Mesendoderm (in vitro differentiated cells): Measurements from ENCODE around the gene GJB6.

Experiments used
- DNase-seq: peaks from one replicate; pipeline ENCODE4 v3.0.0; 2013
- H2AK5ac ChIP-seq: 2 replicates; pipeline ENCODE4 v1.6.1; 2013; ENCODE audit warnings: low read length, inconsistent platforms
- H2BK120ac ChIP-seq: 2 replicates; pipeline ENCODE4 v1.6.1; 2013; ENCODE audit warnings: low read depth, mild to moderate bottlenecking, low read length, moderate library complexity, mixed read lengths
- H2BK15ac ChIP-seq: replicated peaks from 2 replicates; pipeline ENCODE4 v1.6.1; 2013; ENCODE audit warnings: low read depth, mild to moderate bottlenecking, moderate library complexity
- H2BK5ac ChIP-seq: 2 replicates; pipeline ENCODE4 v1.6.1; 2013; ENCODE audit warnings: low read length, inconsistent platforms
- H3K18ac ChIP-seq: 2 replicates; pipeline ENCODE4 v1.6.1; 2013; ENCODE audit warnings: mild to moderate bottlenecking, low read length, mixed read lengths
- H3K23ac ChIP-seq: one replicate; pipeline ENCODE4 v1.6.1; 2013; ENCODE audit warnings: low read length
- H3K27ac ChIP-seq: 2 replicates; pipeline ENCODE4 v1.5.1; 2013; ENCODE audit warnings: low read depth, mild to moderate bottlenecking, inconsistent platforms, low read length, moderate library complexity
- H3K27me3 ChIP-seq: 2 replicates; pipeline ENCODE4 v1.6.1; 2013; ENCODE audit warnings: low read length, control low read depth, mild to moderate bottlenecking, inconsistent platforms; ENCODE audit not compliant: insufficient read depth, poor library complexity
- H3K36me3 ChIP-seq: 2 replicates; pipeline ENCODE4 v1.6.1; 2013; ENCODE audit warnings: low read length, inconsistent platforms; ENCODE audit not compliant: control insufficient read depth, insufficient read depth
- H3K4ac ChIP-seq: one replicate; pipeline ENCODE4 v1.6.1; 2013; ENCODE audit warnings: low read depth, mild to moderate bottlenecking, low read length, moderate library complexity
- H3K4me1 ChIP-seq: 2 replicates; pipeline ENCODE4 v1.6.1; 2013; ENCODE audit warnings: low read depth, low read length, inconsistent platforms; ENCODE audit not compliant: control insufficient read depth
- H3K4me2 ChIP-seq: 2 replicates; pipeline ENCODE4 v1.6.1; 2013; ENCODE audit warnings: low read length
- H3K4me3 ChIP-seq: 2 replicates; pipeline ENCODE4 v1.5.1; 2013; ENCODE audit warnings: mild to moderate bottlenecking, low read length
- H3K56ac ChIP-seq: one replicate; pipeline ENCODE4 v1.6.1; 2013; ENCODE audit warnings: low read length
- H3K79me1 ChIP-seq: 2 replicates; pipeline ENCODE4 v1.6.1; 2013; ENCODE audit warnings: low read length, inconsistent platforms
- H3K79me2 ChIP-seq: 2 replicates; pipeline ENCODE4 v1.6.1; 2013; ENCODE audit warnings: mild to moderate bottlenecking, low read length; ENCODE audit not compliant: control insufficient read depth, insufficient read depth
- H3K9ac ChIP-seq: 2 replicates; pipeline ENCODE4 v1.6.1; 2013; ENCODE audit warnings: low read length, inconsistent platforms
- H4K5ac ChIP-seq: one replicate; pipeline ENCODE4 v1.6.1; 2013; ENCODE audit warnings: low read length
- H4K8ac ChIP-seq: one replicate; pipeline ENCODE4 v1.6.1; 2013; ENCODE audit warnings: low read depth, mild to moderate bottlenecking, control low read depth, low read length, moderate library complexity
- WGBS: extraction: QIAGEN DNeasy Blood & Tissue Kit; methylation state at CpG from one replicate; pipeline ENCODE4 v1.1.7; 2013; ENCODE audit warnings: low lambda C conversion rate, missing lambda C conversion rate; ENCODE audit not compliant: insufficient coverage; ENCODE audit errors: extremely low coverage; 5-methylcytosine and 5-hydroxymethylcytosine counted together

The GJB6 gene

DNA sequence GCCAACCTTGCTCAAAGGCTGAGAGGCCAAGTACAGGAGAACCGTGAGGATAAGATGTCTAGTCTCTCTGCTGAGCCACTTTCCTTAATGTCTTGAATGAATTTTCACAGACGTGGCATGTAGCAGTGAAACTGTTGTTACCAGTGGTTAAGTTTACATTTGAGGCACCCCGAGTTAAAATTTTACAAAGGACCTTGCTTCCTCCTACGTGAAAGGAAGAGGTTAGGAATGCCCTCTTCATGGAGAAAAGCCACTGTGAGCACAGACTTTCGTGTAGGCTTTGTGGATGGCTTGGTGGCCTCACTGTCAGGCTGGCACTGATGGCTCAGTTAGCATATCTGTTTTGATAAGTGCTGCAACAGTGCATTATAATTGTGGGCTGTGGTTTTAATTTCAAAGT, 42.0 kb downstream of the GJB6 start:
- Histone ChIP-seq H2BK5ac (no peak overlapping the region), H3K79me2 (no peaks in the 10 kb centered on the region), H3K36me3 (no peaks in the 10 kb centered on the region), H3K4me3 (no peak overlapping the region), H3K9ac (no peak overlapping the region), H3K4ac (no peak overlapping the region), H3K79me1 (no peaks in the 10 kb centered on the region), H3K27me3 (peaks cover 37% of the 10 kb centered on the region), H3K56ac (no peak overlapping the region), H2BK120ac (no peak overlapping the region), H3K23ac (no peak overlapping the region), H4K8ac (no peak overlapping the region), H4K5ac (no peak overlapping the region), H3K4me1 (no peaks in the 10 kb centered on the region), H3K18ac (no peak overlapping the region), H3K27ac (no peak overlapping the region), H3K4me2 (no peak overlapping the region), H2AK5ac (no peak overlapping the region), H2BK15ac (no peak overlapping the region)
- WGBS, result no CpG with 5 or more reads among the region's 5 CpGs
- no peak for DNase-seq

DNA sequence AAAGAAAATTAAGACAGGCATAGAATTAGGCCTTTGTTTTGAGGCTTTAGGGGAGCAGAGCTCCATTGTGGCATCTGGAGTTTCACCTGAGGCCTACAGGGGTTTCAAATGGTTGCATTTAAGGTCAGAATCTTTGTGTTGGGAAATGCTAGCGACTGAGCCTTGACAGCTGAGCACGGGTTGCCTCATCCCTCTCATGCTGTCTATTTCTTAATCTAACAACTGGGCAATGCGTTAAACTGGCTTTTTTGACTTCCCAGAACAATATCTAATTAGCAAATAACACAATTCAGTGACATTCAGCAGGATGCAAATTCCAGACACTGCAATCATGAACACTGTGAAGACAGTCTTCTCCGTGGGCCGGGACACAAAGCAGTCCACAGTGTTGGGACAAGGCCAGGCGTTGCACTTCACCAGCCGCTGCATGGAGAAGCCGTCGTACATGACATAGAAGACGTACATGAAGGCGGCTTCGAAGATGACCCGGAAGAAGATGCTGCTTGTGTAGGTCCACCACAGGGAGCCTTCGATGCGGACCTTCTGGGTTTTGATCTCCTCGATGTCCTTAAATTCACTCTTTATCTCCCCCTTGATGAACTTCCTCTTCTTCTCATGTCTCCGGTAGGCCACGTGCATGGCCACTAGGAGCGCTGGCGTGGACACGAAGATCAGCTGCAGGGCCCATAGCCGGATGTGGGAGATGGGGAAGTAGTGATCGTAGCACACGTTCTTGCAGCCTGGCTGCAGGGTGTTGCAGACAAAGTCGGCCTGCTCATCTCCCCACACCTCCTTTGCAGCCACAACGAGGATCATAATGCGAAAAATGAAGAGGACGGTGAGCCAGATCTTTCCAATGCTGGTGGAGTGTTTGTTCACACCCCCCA, 43.2 kb downstream of the GJB6 start:
- Histone ChIP-seq H3K9ac (no peak overlapping the region), H3K79me2 (no peaks in the 10 kb centered on the region), H3K79me1 (no peaks in the 10 kb centered on the region), H3K4me1 (no peaks in the 10 kb centered on the region), H3K23ac (no peak overlapping the region), H3K4ac (no peak overlapping the region), H2BK120ac (no peak overlapping the region), H3K4me3 (no peak overlapping the region), H3K27me3 (peaks cover 26% of the 10 kb centered on the region), H2BK5ac (no peak overlapping the region), H4K5ac (no peak overlapping the region), H3K56ac (no peak overlapping the region), H3K18ac (no peak overlapping the region), H3K4me2 (no peak overlapping the region), H4K8ac (no peak overlapping the region), H2BK15ac (no peak overlapping the region), H3K36me3 (no peaks in the 10 kb centered on the region), H3K27ac (no peak overlapping the region), H2AK5ac (no peak overlapping the region)
- no CpG with 5 or more reads among the region's 28 CpGs for WGBS
- DNase-seq, result peak; percentile 67

DNA sequence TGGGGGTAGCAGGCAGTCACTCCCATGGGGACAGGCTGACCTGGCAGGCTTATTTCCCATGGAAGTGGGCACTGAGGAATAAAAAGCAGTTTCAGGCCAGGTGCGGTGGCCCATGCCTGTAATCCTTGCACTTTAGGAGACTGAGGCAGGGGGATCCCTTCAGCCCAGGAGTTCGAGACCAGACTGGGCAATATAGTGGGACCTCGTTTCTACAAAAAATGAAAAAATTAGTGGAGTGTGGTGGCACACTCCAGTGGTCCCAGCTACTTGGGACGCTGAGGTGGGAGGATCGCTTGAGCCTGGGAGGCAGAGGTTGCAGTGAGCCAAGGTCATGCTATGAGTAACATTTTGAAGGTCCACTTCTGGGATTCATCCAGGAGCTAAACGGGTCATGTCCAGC, 45.3 kb downstream of the GJB6 start:
- DNase-seq, result no peak
- Histone ChIP-seq H3K56ac (no peak overlapping the region), H3K4ac (no peak overlapping the region), H3K4me2 (no peak overlapping the region), H2AK5ac (no peak overlapping the region), H3K79me1 (no peaks in the 10 kb centered on the region), H3K27me3 (peaks cover 14% of the 10 kb centered on the region), H2BK120ac (no peak overlapping the region), H3K9ac (no peak overlapping the region), H3K18ac (no peak overlapping the region), H2BK5ac (no peak overlapping the region), H4K8ac (no peak overlapping the region), H3K36me3 (no peaks in the 10 kb centered on the region), H3K79me2 (no peaks in the 10 kb centered on the region), H4K5ac (no peak overlapping the region), H3K4me1 (no peaks in the 10 kb centered on the region), H2BK15ac (no peak overlapping the region), H3K27ac (no peak overlapping the region), H3K4me3 (no peak overlapping the region), H3K23ac (no peak overlapping the region)
- WGBS, result no CpG with 5 or more reads among the region's 6 CpGs

DNA sequence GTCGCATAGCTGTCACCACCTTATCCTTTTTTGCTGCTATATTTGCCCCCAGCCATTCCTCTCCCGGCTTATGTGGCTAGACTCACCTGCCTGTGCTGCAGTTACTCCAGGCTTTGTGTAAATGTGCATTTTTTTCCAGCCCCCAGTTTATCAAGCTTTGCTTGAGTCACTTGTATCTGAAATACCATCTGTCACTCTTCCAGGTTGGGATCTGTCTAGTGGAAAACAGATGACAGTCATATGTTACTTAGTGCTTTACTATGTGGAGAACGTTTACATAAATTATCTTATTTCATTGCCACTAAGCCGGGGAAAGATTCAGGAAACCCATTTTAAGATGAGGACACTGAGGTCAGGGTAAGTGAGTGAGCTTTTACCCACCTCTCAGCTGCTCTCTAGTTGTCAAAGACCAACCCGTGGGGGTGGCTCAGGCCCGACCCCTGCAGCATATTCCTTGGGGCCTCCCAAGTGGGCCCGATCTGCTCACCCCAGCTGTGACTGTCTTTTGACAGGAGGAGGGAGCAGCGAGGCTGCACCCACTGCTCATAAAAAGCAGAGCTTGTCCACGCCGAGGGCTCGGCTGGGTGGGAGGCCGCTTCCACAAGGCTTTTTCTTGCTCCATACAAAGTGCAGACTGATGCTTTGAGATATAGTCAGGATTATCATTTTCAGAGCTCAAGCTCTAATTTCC, 46.6 kb downstream of the GJB6 start:
- Histone ChIP-seq H4K5ac (no peak overlapping the region), H2BK15ac (no peak overlapping the region), H3K18ac (no peak overlapping the region), H3K36me3 (no peaks in the 10 kb centered on the region), H3K4me1 (no peaks in the 10 kb centered on the region), H3K4me3 (no peak overlapping the region), H2BK5ac (no peak overlapping the region), H2BK120ac (no peak overlapping the region), H3K27ac (no peak overlapping the region), H3K56ac (no peak overlapping the region), H3K9ac (no peak overlapping the region), H3K4me2 (no peak overlapping the region), H3K27me3 (peaks cover 2% of the 10 kb centered on the region), H3K79me1 (no peaks in the 10 kb centered on the region), H3K4ac (no peak overlapping the region), H2AK5ac (no peak overlapping the region), H3K23ac (no peak overlapping the region), H3K79me2 (no peaks in the 10 kb centered on the region), H4K8ac (no peak overlapping the region)
- no peak for DNase-seq
- WGBS, result no CpG with 5 or more reads among the region's 12 CpGs

DNA sequence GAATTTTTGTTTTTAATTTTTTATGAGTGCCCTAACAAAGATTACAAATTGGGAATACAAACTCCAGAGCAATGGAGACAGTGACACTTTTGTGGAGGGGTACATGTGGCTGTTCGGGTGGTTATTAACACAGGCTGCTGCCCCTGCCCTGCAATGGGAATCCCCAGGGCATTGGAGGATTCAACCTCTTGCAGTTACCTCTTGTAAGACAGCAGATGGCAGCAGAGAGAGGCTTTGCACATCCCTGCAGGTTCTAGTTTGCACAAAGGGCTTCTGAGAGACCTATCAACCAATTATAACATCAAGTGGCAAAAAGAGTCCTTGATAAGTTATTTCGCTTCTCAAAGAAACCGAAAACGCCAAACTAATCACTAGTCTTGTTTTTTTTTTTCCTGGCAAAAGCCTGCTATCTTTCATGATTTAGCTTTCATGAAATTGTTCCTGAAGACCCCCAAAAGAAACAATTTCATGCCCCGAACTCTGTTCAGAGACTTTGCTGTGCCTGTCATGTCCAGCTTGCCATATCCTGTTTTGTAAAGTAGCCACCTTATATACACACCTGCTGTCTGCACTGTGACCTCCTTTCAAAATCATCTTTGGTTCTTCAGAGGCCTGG, 49.8 kb downstream of the GJB6 start:
- H3K79me2 ChIP-seq, result no peaks in the 10 kb centered on the region
- no peak overlapping the region for H3K18ac ChIP-seq
- no peak overlapping the region for H3K4me2 ChIP-seq
- no peak overlapping the region for H3K4me3 ChIP-seq
- H2BK15ac ChIP-seq, result no peak overlapping the region
- no peaks in the 10 kb centered on the region for H3K4me1 ChIP-seq
- H3K4ac ChIP-seq, result no peak overlapping the region
- H3K56ac ChIP-seq, result no peak overlapping the region
- H3K27me3 ChIP-seq, result no peaks in the 10 kb centered on the region
- WGBS, result no CpG with 5 or more reads among the region's 5 CpGs
- no peak overlapping the region for H2BK120ac ChIP-seq
- H3K27ac ChIP-seq, result no peak overlapping the region
- no peak overlapping the region for H3K23ac ChIP-seq
- no peak overlapping the region for H2AK5ac ChIP-seq
- DNase-seq, result peak; percentile 80
- no peak overlapping the region for H4K5ac ChIP-seq
- H3K9ac ChIP-seq, result no peak overlapping the region
- H4K8ac ChIP-seq, result no peak overlapping the region
- no peak overlapping the region for H2BK5ac ChIP-seq
- no peaks in the 10 kb centered on the region for H3K36me3 ChIP-seq
- no peaks in the 10 kb centered on the region for H3K79me1 ChIP-seq
